Measurements from ENCODE around the gene SGPP2. TPM values are rescaled to one million over a fixed set of nuclear protein-coding genes. Genes with fewer than 3 reads are reported as not detected.

Gene SGPP2
- total RNA-seq, 1 experiment from 2014 or later: not detected

- in situ Hi-C loops (cut with HindIII; ENCODE audit: low pct_unique_long_range_greater_than_20kb, low sequenced_read_pairs): no loop called here
- DNase-seq (ENCODE audit: low read depth, low spot score): no peak
Measured at GRCh38 chr2:222450021-222450420, 25.7 kb downstream of the SGPP2 start.

- DNase-seq (ENCODE audit: low read depth, low spot score): peak; percentile 13
- in situ Hi-C loops (cut with HindIII; ENCODE audit: low pct_unique_long_range_greater_than_20kb, low sequenced_read_pairs): no loop called here
Measured at GRCh38 chr2:222451224-222451674, 26.9 kb downstream of the SGPP2 start.

- in situ Hi-C loops (cut with HindIII; ENCODE audit: low pct_unique_long_range_greater_than_20kb, low sequenced_read_pairs): no loop called here
- DNase-seq (ENCODE audit: low read depth, low spot score): no peak
Measured at GRCh38 chr2:222452422-222452950, 28.1 kb downstream of the SGPP2 start.

DNA sequence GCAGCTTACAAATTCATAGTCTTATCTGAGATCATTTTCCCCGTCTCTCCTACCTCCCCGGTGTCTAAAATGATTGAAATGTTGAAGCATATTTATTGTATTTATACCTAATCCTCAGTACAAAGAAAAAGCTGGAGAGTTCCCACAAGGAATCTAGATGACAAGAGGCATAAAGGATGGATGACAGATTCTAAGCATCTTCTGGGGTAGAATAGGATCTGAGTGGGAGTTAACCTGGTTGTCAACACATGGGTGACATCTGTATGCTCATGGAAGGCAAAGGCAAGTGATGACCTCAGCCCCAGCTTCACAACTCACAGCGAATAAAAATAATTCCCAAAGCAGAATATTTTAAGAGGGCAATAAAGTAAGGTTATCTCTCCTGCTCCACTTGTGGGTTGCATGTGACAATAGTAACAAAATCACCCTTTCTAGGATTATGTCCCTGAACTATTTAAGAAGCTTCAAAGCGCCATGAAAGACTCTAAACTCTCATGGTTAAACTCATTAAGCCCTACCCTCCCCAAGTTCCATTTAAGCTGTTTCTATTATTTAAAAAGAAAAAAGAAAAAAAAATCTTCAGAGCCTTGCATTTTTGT lies 32.2 kb downstream of the SGPP2 start:
- in situ Hi-C loops (cut with HindIII; ENCODE audit: low pct_unique_long_range_greater_than_20kb, low sequenced_read_pairs): no loop called here
- DNase-seq (ENCODE audit: low read depth, low spot score): no peak

DNA sequence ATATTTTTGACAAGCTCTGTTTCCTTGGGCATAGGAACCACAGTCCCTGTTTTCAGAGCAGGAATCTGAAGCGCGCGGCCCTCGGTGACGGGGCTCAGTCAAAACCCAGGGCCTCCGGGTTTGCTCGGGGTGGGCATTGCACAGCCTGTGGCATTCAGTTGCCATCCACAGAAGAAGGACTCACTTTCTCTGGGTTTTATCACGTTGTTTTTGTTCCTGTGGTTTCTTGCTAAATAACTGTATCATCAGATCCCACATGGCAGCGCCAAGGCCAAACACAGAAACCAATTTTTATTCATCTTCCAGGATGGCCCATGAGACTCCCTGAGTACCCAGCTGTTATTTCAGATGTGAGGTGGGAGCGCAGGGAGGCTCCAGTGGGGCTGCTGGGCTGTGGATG lies 35.6 kb downstream of the SGPP2 start:
- in situ Hi-C loops (cut with HindIII; ENCODE audit: low pct_unique_long_range_greater_than_20kb, low sequenced_read_pairs): no loop called here
- no peak for DNase-seq (ENCODE audit: low read depth, low spot score)

GRCh38 chr2:222465746-222466145 lies 41.4 kb downstream of the SGPP2 start:
- in situ Hi-C loops (cut with HindIII; ENCODE audit: low pct_unique_long_range_greater_than_20kb, low sequenced_read_pairs): no loop called here
- no peak for DNase-seq (ENCODE audit: low read depth, low spot score)

DNA sequence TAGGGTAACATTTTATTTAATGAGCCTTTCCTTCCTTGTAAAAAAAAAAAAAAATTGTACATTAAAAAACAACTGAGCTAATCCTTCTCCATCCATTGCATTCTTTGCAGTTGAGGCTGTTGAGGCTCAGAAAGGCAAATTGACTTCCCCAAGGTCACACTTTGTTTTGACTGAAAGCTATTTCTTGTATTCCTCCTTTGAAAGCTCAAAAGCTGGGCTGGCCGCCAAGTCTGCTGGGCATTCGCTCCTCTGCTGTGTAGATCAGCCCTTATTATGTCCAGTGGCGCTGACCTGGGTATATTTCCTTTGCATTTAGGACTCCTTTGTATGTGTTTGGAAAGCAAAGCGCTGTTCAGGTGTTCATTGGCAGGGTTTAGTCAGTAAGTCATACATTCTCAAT lies 44.0 kb downstream of the SGPP2 start:
- DNase-seq (ENCODE audit: low read depth, low spot score): peak; percentile 69
- in situ Hi-C loops (cut with HindIII; ENCODE audit: low pct_unique_long_range_greater_than_20kb, low sequenced_read_pairs): no loop called here

DNA sequence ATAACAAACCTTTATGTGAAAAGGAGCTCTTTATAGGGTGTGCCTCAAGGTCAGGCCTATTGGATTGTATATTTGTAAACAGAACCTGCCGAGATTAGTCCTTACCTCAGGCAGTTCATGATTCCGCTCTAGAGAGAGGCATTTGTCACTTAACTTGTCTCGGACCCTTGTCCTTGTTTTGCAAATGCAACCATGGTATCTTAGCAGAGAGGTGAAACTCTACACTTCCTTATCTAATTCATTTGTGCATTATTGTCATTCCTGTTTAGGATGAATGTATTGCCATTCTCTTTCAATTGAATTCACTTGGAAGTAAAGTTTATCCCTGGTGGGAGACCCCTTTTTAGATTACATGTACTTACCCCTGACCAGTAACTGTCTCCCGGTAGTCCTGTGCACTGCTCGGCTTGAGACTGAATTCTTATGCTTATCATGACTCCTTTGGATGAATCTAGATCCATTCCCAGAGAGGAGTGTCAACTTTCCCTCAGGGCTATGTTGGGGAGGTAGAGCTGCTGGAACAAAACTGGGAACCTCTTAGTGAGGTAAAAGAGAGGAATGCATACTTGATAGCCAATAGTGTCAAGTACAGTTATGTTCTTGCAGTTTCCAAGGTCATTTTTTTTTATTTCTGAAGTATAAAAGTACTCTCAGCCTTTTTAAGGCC lies 46.6 kb downstream of the SGPP2 start:
- DNase-seq (ENCODE audit: low read depth, low spot score): no peak
- in situ Hi-C loops (cut with HindIII; ENCODE audit: low pct_unique_long_range_greater_than_20kb, low sequenced_read_pairs): no loop called here

DNA sequence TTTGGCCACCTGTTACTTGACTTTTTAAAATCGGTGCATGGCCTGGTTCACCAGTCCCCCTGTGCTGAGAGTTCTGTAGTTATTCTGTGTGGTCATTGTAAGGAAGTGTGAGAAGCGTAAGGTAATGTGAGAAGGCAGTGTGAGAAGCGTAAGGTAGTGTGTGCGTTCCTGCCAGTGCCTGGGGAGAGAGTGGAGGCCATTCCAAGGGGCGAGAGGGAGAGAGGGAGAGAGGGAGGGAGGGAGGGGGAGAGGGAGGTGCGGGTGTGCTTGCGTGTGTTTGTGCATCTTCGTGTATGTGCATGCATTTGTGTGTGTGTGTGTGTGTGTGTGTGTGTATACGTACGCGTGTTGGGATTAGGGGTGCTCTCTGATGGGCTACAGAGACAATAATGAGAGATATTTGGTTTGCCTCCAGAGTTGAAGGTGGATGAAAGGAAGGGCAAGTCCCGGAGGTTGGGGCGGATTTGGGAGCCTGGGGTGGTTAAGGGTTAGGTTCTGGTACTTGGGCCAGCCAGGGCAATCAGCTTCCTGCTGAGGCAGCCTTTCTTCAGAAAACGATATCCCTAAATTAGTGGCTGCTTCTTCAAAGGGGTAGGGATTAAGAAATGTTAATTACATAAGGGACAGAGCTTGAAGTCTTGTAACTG lies 53.7 kb downstream of the SGPP2 start:
- in situ Hi-C loops (cut with HindIII; ENCODE audit: low pct_unique_long_range_greater_than_20kb, low sequenced_read_pairs): no loop called here
- no peak for DNase-seq (ENCODE audit: low read depth, low spot score)

DNA sequence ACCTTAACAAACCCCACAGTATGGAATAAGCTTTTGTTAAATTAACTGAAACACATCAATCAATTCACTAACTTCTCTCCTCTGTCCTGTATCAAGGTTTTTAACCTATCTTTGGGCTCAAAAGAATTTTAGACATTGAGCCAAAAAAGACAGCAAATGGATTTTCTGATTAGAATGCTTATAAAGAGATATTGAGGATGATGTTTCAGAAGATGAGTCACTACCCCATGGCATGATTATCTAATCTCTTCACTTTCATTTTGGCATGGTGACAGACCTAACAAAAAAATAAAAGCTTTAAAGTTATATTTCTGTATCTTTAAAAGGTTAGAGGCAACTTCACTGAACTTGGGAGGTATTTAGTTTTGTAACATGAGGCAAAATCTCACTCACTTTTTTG lies 55.5 kb downstream of the SGPP2 start:
- DNase-seq (ENCODE audit: low read depth, low spot score): no peak
- in situ Hi-C loops (cut with HindIII; ENCODE audit: low pct_unique_long_range_greater_than_20kb, low sequenced_read_pairs): no loop called here

- in situ Hi-C loops (cut with HindIII; ENCODE audit: low pct_unique_long_range_greater_than_20kb, low sequenced_read_pairs): no loop called here
- no peak for DNase-seq (ENCODE audit: low read depth, low spot score)
Measured at GRCh38 chr2:222480497-222480896, 56.2 kb downstream of the SGPP2 start.

GRCh38 chr2:222481941-222482340 lies 57.6 kb downstream of the SGPP2 start:
- DNase-seq (ENCODE audit: low read depth, low spot score): no peak
- in situ Hi-C loops (cut with HindIII; ENCODE audit: low pct_unique_long_range_greater_than_20kb, low sequenced_read_pairs): no loop called here

GRCh38 chr2:222483513-222484039 lies 59.2 kb downstream of the SGPP2 start:
- DNase-seq (ENCODE audit: low read depth, low spot score): peak; percentile 20
- in situ Hi-C loops (cut with HindIII; ENCODE audit: low pct_unique_long_range_greater_than_20kb, low sequenced_read_pairs): no loop called here

DNA sequence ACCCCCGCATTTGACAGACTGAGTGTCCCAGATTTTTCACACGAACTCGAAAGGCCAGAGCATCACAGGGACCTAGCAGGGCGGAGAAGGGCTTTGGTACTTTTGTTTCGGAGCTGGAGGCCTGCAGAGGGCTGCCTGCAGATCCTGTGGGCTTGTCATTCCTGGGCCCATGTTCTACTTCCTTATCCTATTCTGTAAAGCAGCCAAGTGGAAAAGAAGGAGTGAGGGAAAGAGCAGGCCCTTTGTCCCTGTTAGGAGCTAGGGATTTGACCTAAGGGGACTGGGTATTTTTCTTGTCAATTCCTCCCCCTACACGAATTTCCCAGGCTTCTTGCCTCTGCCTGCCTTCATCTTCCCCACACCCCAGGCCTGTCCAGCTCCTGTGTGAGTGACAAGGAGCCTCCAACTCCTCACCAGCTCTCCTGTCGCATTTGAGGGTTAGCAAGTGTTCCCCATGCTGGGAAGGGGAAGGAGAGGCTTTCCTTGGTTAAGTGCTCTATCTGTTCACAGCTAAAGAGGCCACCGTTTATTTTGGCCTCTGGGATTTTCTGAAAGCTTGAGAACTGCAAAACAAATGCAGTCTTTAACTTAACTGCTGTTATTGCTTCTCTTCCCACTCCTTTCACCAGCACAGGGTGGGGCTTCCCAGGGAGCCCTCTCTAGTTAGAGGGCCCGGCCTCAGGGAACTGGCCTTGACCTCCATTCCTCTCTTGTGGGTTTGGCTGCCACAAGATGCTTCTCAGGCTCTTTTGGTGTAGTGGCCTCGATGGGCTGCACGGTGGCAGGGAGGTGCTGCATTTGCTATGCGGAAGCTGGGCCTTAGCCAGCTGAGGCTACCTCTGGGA lies 61.2 kb downstream of the SGPP2 start:
- no peak for DNase-seq (ENCODE audit: low read depth, low spot score)
- in situ Hi-C loops (cut with HindIII; ENCODE audit: low pct_unique_long_range_greater_than_20kb, low sequenced_read_pairs): no loop called here

GRCh38 chr2:222490131-222490530 lies 65.8 kb downstream of the SGPP2 start:
- no peak for DNase-seq (ENCODE audit: low read depth, low spot score)
- in situ Hi-C loops (cut with HindIII; ENCODE audit: low pct_unique_long_range_greater_than_20kb, low sequenced_read_pairs): no loop called here

GRCh38 chr2:222492683-222493082 lies 68.3 kb downstream of the SGPP2 start:
- DNase-seq (ENCODE audit: low read depth, low spot score): no peak
- in situ Hi-C loops (cut with HindIII; ENCODE audit: low pct_unique_long_range_greater_than_20kb, low sequenced_read_pairs): no loop called here

GRCh38 chr2:222494104-222494739 lies 69.9 kb downstream of the SGPP2 start:
- in situ Hi-C loops (cut with HindIII; ENCODE audit: low pct_unique_long_range_greater_than_20kb, low sequenced_read_pairs): no loop called here
- no peak for DNase-seq (ENCODE audit: low read depth, low spot score)

All from SK-MEL-5 (cell line).